HL-60/S4 (cell line): ENCODE results near the gene DHCR7.

Source experiments
- in situ Hi-C: fragments of 300-500 bp; cut with MboI; formaldehyde crosslinking; loops from 2 replicates; pipeline ENCODE4 v1.14.3; 2022; ENCODE audit warnings: low sequenced_read_pairs

DHCR7 gene

GRCh38 chr11:71441251-71441650, 6.9 kb downstream of the DHCR7 start:
- in situ Hi-C loops: loop anchor here (25.0 kb wide), 1 partner anchor 96 kb away; the partner anchor contains the start of genes KRTAP5-7, KRTAP5-8 and KRTAP5-9

GRCh38 chr11:71440021-71440755, 8.0 kb downstream of the DHCR7 start:
- in situ Hi-C loops: loop anchor here (25.0 kb wide), 1 partner anchor 97 kb away; the partner anchor contains the start of genes KRTAP5-7, KRTAP5-8 and KRTAP5-9

GRCh38 chr11:71438650-71439049, 9.5 kb downstream of the DHCR7 start:
- in situ Hi-C loops: loop anchor here (25.0 kb wide), 1 partner anchor 99 kb away; the partner anchor contains the start of genes KRTAP5-7, KRTAP5-8 and KRTAP5-9

GRCh38 chr11:71437879-71438278, 10.3 kb downstream of the DHCR7 start:
- in situ Hi-C loops: loop anchor here (25.0 kb wide), 1 partner anchor 99 kb away; the partner anchor contains the start of genes KRTAP5-7, KRTAP5-8 and KRTAP5-9

GRCh38 chr11:71437399-71437798, 10.8 kb downstream of the DHCR7 start:
- in situ Hi-C loops: loop anchor here (25.0 kb wide), 1 partner anchor 100 kb away; the partner anchor contains the start of genes KRTAP5-7, KRTAP5-8 and KRTAP5-9

- in situ Hi-C loops: loop anchor here (25.0 kb wide), 1 partner anchor 100 kb away; the partner anchor contains the start of genes KRTAP5-7, KRTAP5-8 and KRTAP5-9
Measured at GRCh38 chr11:71436861-71437260, 11.3 kb downstream of the DHCR7 start.

- in situ Hi-C loops: loop anchor here (25.0 kb wide), 1 partner anchor 102 kb away; the partner anchor contains the start of genes KRTAP5-7, KRTAP5-8 and KRTAP5-9
Measured at GRCh38 chr11:71435278-71435951, 12.8 kb downstream of the DHCR7 start.

GRCh38 chr11:71434576-71435130, 13.5 kb downstream of the DHCR7 start:
- in situ Hi-C loops: loop anchor here (25.0 kb wide), 1 partner anchor 103 kb away; the partner anchor contains the start of genes KRTAP5-7, KRTAP5-8 and KRTAP5-9

- in situ Hi-C loops: loop anchor here (25.0 kb wide), 1 partner anchor 103 kb away; the partner anchor contains the start of genes KRTAP5-7, KRTAP5-8 and KRTAP5-9
Measured at GRCh38 chr11:71433648-71434450, 14.3 kb downstream of the DHCR7 start.

- in situ Hi-C loops: loop anchor here (25.0 kb wide), 1 partner anchor 104 kb away; the partner anchor contains the start of genes KRTAP5-7, KRTAP5-8 and KRTAP5-9
Measured at GRCh38 chr11:71432761-71433647, 15.2 kb downstream of the DHCR7 start.

GRCh38 chr11:71431271-71431670, 16.9 kb downstream of the DHCR7 start:
- in situ Hi-C loops: loop anchor here (25.0 kb wide), 1 partner anchor 106 kb away; the partner anchor contains the start of genes KRTAP5-7, KRTAP5-8 and KRTAP5-9

GRCh38 chr11:71430166-71430565, 18.0 kb downstream of the DHCR7 start:
- in situ Hi-C loops: loop anchor here (25.0 kb wide), 1 partner anchor 107 kb away; the partner anchor contains the start of genes KRTAP5-7, KRTAP5-8 and KRTAP5-9

GRCh38 chr11:71429701-71430100, 18.5 kb downstream of the DHCR7 start:
- in situ Hi-C loops: loop anchor here (25.0 kb wide), 1 partner anchor 108 kb away; the partner anchor contains the start of genes KRTAP5-7, KRTAP5-8 and KRTAP5-9

GRCh38 chr11:71428861-71429435, 19.2 kb downstream of the DHCR7 start:
- in situ Hi-C loops: loop anchor here (25.0 kb wide), 1 partner anchor 108 kb away; the partner anchor contains the start of genes KRTAP5-7, KRTAP5-8 and KRTAP5-9

GRCh38 chr11:71426413-71426812, 21.8 kb downstream of the DHCR7 start:
- in situ Hi-C loops: loop anchor here (25.0 kb wide), 1 partner anchor 111 kb away; the partner anchor contains the start of genes KRTAP5-7, KRTAP5-8 and KRTAP5-9

GRCh38 chr11:71425860-71426259, 22.3 kb downstream of the DHCR7 start:
- in situ Hi-C loops: loop anchor here (25.0 kb wide), 1 partner anchor 111 kb away; the partner anchor contains the start of genes KRTAP5-7, KRTAP5-8 and KRTAP5-9

GRCh38 chr11:71425409-71425808, 22.8 kb downstream of the DHCR7 start:
- in situ Hi-C loops: loop anchor here (25.0 kb wide), 1 partner anchor 112 kb away; the partner anchor contains the start of genes KRTAP5-7, KRTAP5-8 and KRTAP5-9
